ENCODE results near the gene MICOS13. TPM values are rescaled to one million over a fixed set of nuclear protein-coding genes. Genes with fewer than 3 reads are reported as not detected.

MICOS13 gene
- total RNA-seq, 2 experiments from 2014 or later = 39.2 to 119 TPM

DNA sequence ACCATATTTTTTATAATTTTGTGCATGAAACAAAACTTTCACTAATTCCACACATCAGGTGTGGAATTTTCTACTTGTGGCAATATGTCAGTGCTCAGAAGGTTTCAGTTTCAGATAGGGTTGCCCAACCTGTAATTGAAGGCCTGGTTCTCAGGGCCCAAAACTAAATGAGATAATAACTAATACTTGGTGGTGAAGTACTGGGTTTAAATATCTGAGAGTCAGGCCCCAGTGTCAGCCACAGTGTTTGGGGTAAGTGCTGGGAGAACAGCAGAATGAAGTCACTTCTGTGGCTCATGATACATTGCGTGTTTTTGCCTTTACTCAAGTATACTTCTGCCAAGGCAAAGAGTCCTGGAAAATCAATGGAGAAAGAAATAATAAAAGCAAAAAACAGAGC, 51.9 kb downstream of the MICOS13 start:
- CTCF ChIA-PET (ENCODE audit: unreplicated experiment) = no interaction called here
- no peak overlapping the region for H3K4me3 ChIP-seq (ENCODE audit: low read depth, low read length, poor library complexity, severe bottlenecking)
- intact Hi-C loops (cut with micrococcal nuclease; ENCODE audit: unreplicated experiment) = loop anchor here (10.0 kb wide), 2 partner anchors 166 to 346 kb away; partner anchors contain the start of genes DUS3L and RANBP3

More for the DNA sequence above, 51.9 kb downstream of the MICOS13 start:
- no peak for DNase-seq (ENCODE audit: low spot score)
- no peak for TF ChIP-seq EZH2phosphoT487 (IDR thresholded peaks at IDR 0.05; ENCODE audit: borderline replicate concordance, low read depth, low read length)
- TF ChIP-seq, protein P1, sequence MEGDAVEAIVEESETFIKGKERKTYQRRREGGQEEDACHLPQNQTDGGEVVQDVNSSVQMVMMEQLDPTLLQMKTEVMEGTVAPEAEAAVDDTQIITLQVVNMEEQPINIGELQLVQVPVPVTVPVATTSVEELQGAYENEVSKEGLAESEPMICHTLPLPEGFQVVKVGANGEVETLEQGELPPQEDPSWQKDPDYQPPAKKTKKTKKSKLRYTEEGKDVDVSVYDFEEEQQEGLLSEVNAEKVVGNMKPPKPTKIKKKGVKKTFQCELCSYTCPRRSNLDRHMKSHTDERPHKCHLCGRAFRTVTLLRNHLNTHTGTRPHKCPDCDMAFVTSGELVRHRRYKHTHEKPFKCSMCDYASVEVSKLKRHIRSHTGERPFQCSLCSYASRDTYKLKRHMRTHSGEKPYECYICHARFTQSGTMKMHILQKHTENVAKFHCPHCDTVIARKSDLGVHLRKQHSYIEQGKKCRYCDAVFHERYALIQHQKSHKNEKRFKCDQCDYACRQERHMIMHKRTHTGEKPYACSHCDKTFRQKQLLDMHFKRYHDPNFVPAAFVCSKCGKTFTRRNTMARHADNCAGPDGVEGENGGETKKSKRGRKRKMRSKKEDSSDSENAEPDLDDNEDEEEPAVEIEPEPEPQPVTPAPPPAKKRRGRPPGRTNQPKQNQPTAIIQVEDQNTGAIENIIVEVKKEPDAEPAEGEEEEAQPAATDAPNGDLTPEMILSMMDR (conservative IDR thresholded peaks at IDR 0.05; ENCODE audit: low read length) = no peak
- no peaks in the 10 kb centered on the region for H3K9me2 ChIP-seq (ENCODE audit: insufficient read depth, low read length)
- peak overlapping the region; percentile 27; the same call in 1 of the 2 replicates for H3K4me2 ChIP-seq (ENCODE audit: low read length)
- no peaks in the 10 kb centered on the region for H3K9me3 ChIP-seq (ENCODE audit: low read length)
- POLR2A ChIA-PET = interaction anchor here (0.5 kb wide), 1 partner anchor 139 kb away, joined by 3 read pairs; no protein-coding TSS in a partner anchor
- BruUV-seq (replicated peaks) = no TSS peak
- H3K27ac ChIP-seq (ENCODE audit: low read depth, low read length, poor library complexity, severe bottlenecking) = peak overlapping the region; percentile 14
- H3K4me1 ChIP-seq (ENCODE audit: insufficient read depth, low read length, poor library complexity, severe bottlenecking) = peaks cover 48% of the 10 kb centered on the region
- no peak overlapping the region for H2AFZ ChIP-seq (ENCODE audit: low read length)
- peaks cover 79% of the 10 kb centered on the region for H4K20me1 ChIP-seq (ENCODE audit: insufficient read depth, low read length)
- H3K79me2 ChIP-seq (ENCODE audit: insufficient read depth, low read depth, low read length) = peaks cover 100% of the 10 kb centered on the region
- H3K36me3 ChIP-seq (ENCODE audit: insufficient read depth, low read length) = peaks cover 95% of the 10 kb centered on the region

Other genes with a start within 250 kb of the MICOS13 start
- gene ZNRF4, start 225.1 kb downstream of the MICOS13 start, total RNA-seq (2014; rRNA removed; shearing (Covaris generic)) = not detected in 2 replicates
- not detected in 2 replicates for gene ZNRF4, start 225.1 kb downstream of the MICOS13 start, total RNA-seq (2022)
- 0.41 and 0.60 TPM in 2 replicates for gene TINCR, start 112.6 kb downstream of the MICOS13 start, total RNA-seq (2014; rRNA removed; shearing (Covaris generic))
- gene TINCR, start 112.6 kb downstream of the MICOS13 start, total RNA-seq (2022) = 1.2 and 2.1 TPM in 2 replicates
- gene SAFB2, start 57.7 kb downstream of the MICOS13 start, total RNA-seq (2014; rRNA removed; shearing (Covaris generic)) = 51.7 and 52.8 TPM in 2 replicates
- 103 and 111 TPM in 2 replicates for gene SAFB2, start 57.7 kb downstream of the MICOS13 start, total RNA-seq (2022)
- 68.9 and 79.4 TPM in 2 replicates for gene SAFB, start 57.4 kb downstream of the MICOS13 start, total RNA-seq (2014; rRNA removed; shearing (Covaris generic))
- gene SAFB, start 57.4 kb downstream of the MICOS13 start, total RNA-seq (2022) = 172 and 177 TPM in 2 replicates
- 2.1 and 4.6 TPM in 2 replicates for gene HSD11B1L, start 511 bp upstream of the MICOS13 start, total RNA-seq (2014; rRNA removed; shearing (Covaris generic))
- 4.6 and 4.9 TPM in 2 replicates for gene HSD11B1L, start 511 bp upstream of the MICOS13 start, total RNA-seq (2022)
- 1,836 and 1,936 TPM in 2 replicates for gene RPL36, start 9.8 kb upstream of the MICOS13 start, total RNA-seq (2014; rRNA removed; shearing (Covaris generic))
- gene RPL36, start 9.8 kb upstream of the MICOS13 start, total RNA-seq (2022) = 1,232 and 1,257 TPM in 2 replicates
- 170 and 191 TPM in 2 replicates for gene LONP1, start 39.6 kb upstream of the MICOS13 start, total RNA-seq (2014; rRNA removed; shearing (Covaris generic))
- 248 and 280 TPM in 2 replicates for gene LONP1, start 39.6 kb upstream of the MICOS13 start, total RNA-seq (2022)
- gene CATSPERD, start 40.1 kb upstream of the MICOS13 start, total RNA-seq (2014; rRNA removed; shearing (Covaris generic)) = not detected in 2 replicates
- 0.26 TPM in 1 of 2 replicates, not detected in the other for gene CATSPERD, start 40.1 kb upstream of the MICOS13 start, total RNA-seq (2022)
- gene PRR22, start 104.2 kb upstream of the MICOS13 start, total RNA-seq (2014; rRNA removed; shearing (Covaris generic)) = 4.9 and 6.1 TPM in 2 replicates
- 10.5 and 10.6 TPM in 2 replicates for gene PRR22, start 104.2 kb upstream of the MICOS13 start, total RNA-seq (2022)
- 55.8 and 63.7 TPM in 2 replicates for gene DUS3L, start 110.6 kb upstream of the MICOS13 start, total RNA-seq (2014; rRNA removed; shearing (Covaris generic))
- gene DUS3L, start 110.6 kb upstream of the MICOS13 start, total RNA-seq (2022) = 59.6 and 76.9 TPM in 2 replicates
- gene NRTN, start 124.6 kb upstream of the MICOS13 start, total RNA-seq (2014; rRNA removed; shearing (Covaris generic)) = 3.2 and 3.9 TPM in 2 replicates
- gene NRTN, start 124.6 kb upstream of the MICOS13 start, total RNA-seq (2022) = 0.49 and 1.0 TPM in 2 replicates
- not detected in 2 replicates for gene FUT6, start 159.2 kb upstream of the MICOS13 start, total RNA-seq (2014; rRNA removed; shearing (Covaris generic))
- gene FUT6, start 159.2 kb upstream of the MICOS13 start, total RNA-seq (2022) = not detected in 2 replicates
- 0.47 and 0.98 TPM in 2 replicates for gene FUT3, start 170.9 kb upstream of the MICOS13 start, total RNA-seq (2014; rRNA removed; shearing (Covaris generic))
- gene FUT3, start 170.9 kb upstream of the MICOS13 start, total RNA-seq (2022) = 0.63 TPM in 1 of 2 replicates, not detected in the other
- 0.09 and 0.93 TPM in 2 replicates for gene FUT5, start 190.0 kb upstream of the MICOS13 start, total RNA-seq (2014; rRNA removed; shearing (Covaris generic))
- gene FUT5, start 190.0 kb upstream of the MICOS13 start, total RNA-seq (2022) = 0.25 and 0.37 TPM in 2 replicates
- gene NDUFA11, start 223.3 kb upstream of the MICOS13 start, total RNA-seq (2014; rRNA removed; shearing (Covaris generic)) = 217 and 293 TPM in 2 replicates
- gene NDUFA11, start 223.3 kb upstream of the MICOS13 start, total RNA-seq (2022) = 248 and 280 TPM in 2 replicates
- 6.6 and 6.8 TPM in 2 replicates for gene VMAC, start 224.4 kb upstream of the MICOS13 start, total RNA-seq (2014; rRNA removed; shearing (Covaris generic))
- 6.0 and 7.9 TPM in 2 replicates for gene VMAC, start 224.4 kb upstream of the MICOS13 start, total RNA-seq (2022)
- 5.6 and 8.1 TPM in 2 replicates for gene CAPS, start 233.7 kb upstream of the MICOS13 start, total RNA-seq (2014; rRNA removed; shearing (Covaris generic))
- gene CAPS, start 233.7 kb upstream of the MICOS13 start, total RNA-seq (2022) = 11.0 and 12.9 TPM in 2 replicates